HCT116 (cell line): ENCODE data around the gene SUN3.

Experiments
- ATF3 ChIP-seq: IDR thresholded peaks from 2 replicates; pipeline ENCODE4 v1.6.1; 2012
- CEBPB ChIP-seq: IDR thresholded peaks from 2 replicates; pipeline ENCODE4 v1.6.1; 2012; ENCODE audit warnings: low read depth
- CTCF ChIP-seq, 3 experiments: fragments of 200-600 bp in 1 of 3; sonication (generic) in 1 of 3; IDR thresholded peaks in 2 of 3; conservative IDR thresholded peaks in 1 of 3; 2 replicates each; pipeline ENCODE4 v1.5.1; 2012 to 2017; ENCODE audit warnings: low read depth in 2 of 3, low read length in 2 of 3, antibody characterized with exemption in 1 of 3, borderline replicate concordance in 1 of 3, control low read depth in 1 of 3, mild to moderate bottlenecking in 1 of 3, mixed read lengths in 1 of 3, mixed run types in 1 of 3, moderate library complexity in 1 of 3; ENCODE audit not compliant: insufficient read depth in 1 of 3
- EZH2 ChIP-seq: fragments of 200-600 bp; sonication (generic); IDR thresholded peaks from 2 replicates; pipeline ENCODE4 v1.6.1; 2017; ENCODE audit warnings: antibody characterized with exemption, mixed run types
- EZH2phosphoT487 ChIP-seq: fragments of 200-600 bp; IDR thresholded peaks from 2 replicates; pipeline ENCODE4 v1.6.1; 2018; ENCODE audit warnings: antibody characterized with exemption, borderline replicate concordance
- FOSL1 ChIP-seq: IDR thresholded peaks from 2 replicates; pipeline ENCODE4 v1.6.1; 2012; ENCODE audit warnings: low read depth
- JUND ChIP-seq: IDR thresholded peaks from 2 replicates; pipeline ENCODE4 v1.6.1; 2012
- POLR2A ChIP-seq: IDR thresholded peaks from 2 replicates; pipeline ENCODE4 v1.7.0; 2011; ENCODE audit warnings: borderline replicate concordance; ENCODE audit not compliant: insufficient read depth, insufficient read length; ENCODE audit errors: extremely low read depth
- POLR2AphosphoS5 ChIP-seq: IDR thresholded peaks from 2 replicates; pipeline ENCODE4 v1.6.1; 2011; ENCODE audit warnings: mild to moderate bottlenecking, low read depth, low read length, moderate library complexity
- RAD21 ChIP-seq: IDR thresholded peaks from 2 replicates; pipeline ENCODE4 v1.6.1; 2012; ENCODE audit warnings: low read depth, mild to moderate bottlenecking

- TF ChIP-seq CTCF (IDR thresholded peaks at IDR 0.05 in 2 of 3, conservative IDR thresholded peaks at IDR 0.05 in 1 of 3; ENCODE audit: borderline replicate concordance in 1 of 3, insufficient read depth in 1 of 3, low read depth in 2 of 3, low read length in 2 of 3), result no peak
- no peak for TF ChIP-seq EZH2
- no peak for TF ChIP-seq CEBPB
- no peak for TF ChIP-seq POLR2AphosphoS5
- no peak for TF ChIP-seq EZH2phosphoT487
- no peak for TF ChIP-seq ATF3
- TF ChIP-seq RAD21, result no peak
- TF ChIP-seq FOSL1, result no peak
- TF ChIP-seq POLR2A, result no peak
- TF ChIP-seq JUND, result no peak
Measured at GRCh38 chr7:47942132-47942531, 86.8 kb downstream of the SUN3 start.
